SK-N-SH treated with all-trans-retinoic acid at 6 μM for 48 hours (cell line): Measurements from ENCODE around the gene TSPO.

Experiments used
- ATAC-seq: fragments of 200-7000 bp; cut with Tn5 transposase; 3 replicates; pipeline ENCODE4 v1.9.1; 2020; ENCODE audit warnings: mild to moderate bottlenecking, moderate library complexity
- ARNTL ChIP-seq: fragments of 450-650 bp; formaldehyde crosslinking; IDR thresholded peaks from 2 replicates; pipeline ENCODE4 v1.5.0; 2020; ENCODE audit warnings: low read depth, mild to moderate bottlenecking, moderate library complexity, borderline replicate concordance
- BACH2 ChIP-seq: fragments of 250-450 bp; sonication (Bioruptor Pico); IDR thresholded peaks from 2 replicates; pipeline ENCODE4 v1.9.0; 2021; ENCODE audit warnings: mild to moderate bottlenecking, borderline replicate concordance
- CSDC2 ChIP-seq: fragments of 250-450 bp; sonication (Bioruptor Pico); IDR thresholded peaks from 2 replicates; pipeline ENCODE4 v1.5.0; 2020; ENCODE audit warnings: mild to moderate bottlenecking, moderate library complexity
- ESRRG ChIP-seq: fragments of 250-450 bp; sonication (Bioruptor Pico); IDR thresholded peaks from 2 replicates; pipeline ENCODE4 v1.6.1; 2021; ENCODE audit warnings: mild to moderate bottlenecking
- GLIS3 ChIP-seq: fragments of 250-450 bp; sonication (Bioruptor Pico); IDR thresholded peaks from 2 replicates; pipeline ENCODE4 v1.5.0; 2020; ENCODE audit warnings: mild to moderate bottlenecking, moderate library complexity
- ISL1 ChIP-seq: fragments of 250-450 bp; sonication (Bioruptor Pico); IDR thresholded peaks from 2 replicates; pipeline ENCODE4 v2.1.2; 2022; ENCODE audit warnings: mild to moderate bottlenecking, moderate library complexity
- OSR1 ChIP-seq: fragments of 250-450 bp; sonication (Bioruptor Pico); IDR thresholded peaks from 2 replicates; pipeline ENCODE4 v1.8.0; 2022; ENCODE audit warnings: moderate library complexity, mild to moderate bottlenecking, inconsistent platforms
- PPARA ChIP-seq: fragments of 250-450 bp; sonication (Bioruptor Pico); IDR thresholded peaks from 2 replicates; pipeline ENCODE4 v1.5.0; 2020; ENCODE audit warnings: mild to moderate bottlenecking, borderline replicate concordance
- RARB ChIP-seq: fragments of 250-450 bp; sonication (Bioruptor Pico); IDR thresholded peaks from 2 replicates; pipeline ENCODE4 v1.8.0; 2021; ENCODE audit warnings: mild to moderate bottlenecking, moderate library complexity
- SNAI2 ChIP-seq: fragments of 250-450 bp; sonication (Bioruptor Pico); IDR thresholded peaks from 2 replicates; pipeline ENCODE4 v1.5.0; 2020; ENCODE audit warnings: mild to moderate bottlenecking, moderate library complexity
- TCF4 ChIP-seq: fragments of 250-450 bp; sonication (Bioruptor Pico); IDR thresholded peaks from 2 replicates; pipeline ENCODE4 v1.8.0; 2021; ENCODE audit warnings: mild to moderate bottlenecking, moderate library complexity, borderline replicate concordance
- ZC3H10 ChIP-seq: fragments of 250-450 bp; sonication (Bioruptor Pico); IDR thresholded peaks from 2 replicates; pipeline ENCODE4 v1.5.1; 2021; ENCODE audit warnings: mild to moderate bottlenecking, moderate library complexity
- ZFP3 ChIP-seq: fragments of 250-450 bp; sonication (Bioruptor Pico); IDR thresholded peaks from 2 replicates; pipeline ENCODE4 v1.5.0; 2020; ENCODE audit warnings: mild to moderate bottlenecking, moderate library complexity
- ZFP30 ChIP-seq: fragments of 450-650 bp; formaldehyde crosslinking; IDR thresholded peaks from 2 replicates; pipeline ENCODE4 v1.5.0; 2022; ENCODE audit warnings: mild to moderate bottlenecking, moderate library complexity
- ZNF565 ChIP-seq: fragments of 450-650 bp; formaldehyde crosslinking; conservative IDR thresholded peaks from 2 replicates; pipeline ENCODE4 v1.5.0; 2020; ENCODE audit warnings: low read depth, mild to moderate bottlenecking, moderate library complexity
- ZNF8 ChIP-seq: fragments of 450-650 bp; formaldehyde crosslinking; IDR thresholded peaks from 2 replicates; pipeline ENCODE4 v1.5.0; 2020; ENCODE audit warnings: mild to moderate bottlenecking, moderate library complexity
- TF ChIP-seq, protein P1 (sequence below): fragments of 250-450 bp; sonication (Bioruptor Pico); IDR thresholded peaks from 2 replicates; pipeline ENCODE4 v1.8.0; 2020; ENCODE audit warnings: mild to moderate bottlenecking, moderate library complexity, borderline replicate concordance
- TF ChIP-seq, protein P2 (sequence below): fragments of 250-450 bp; sonication (Bioruptor Pico); IDR thresholded peaks from 2 replicates; pipeline ENCODE4 v1.5.1; 2021; ENCODE audit warnings: mild to moderate bottlenecking, moderate library complexity
- TF ChIP-seq, protein P3 (sequence below): fragments of 250-450 bp; sonication (Bioruptor Pico); IDR thresholded peaks from 2 replicates; pipeline ENCODE4 v1.8.0; 2021; ENCODE audit warnings: low read depth, mild to moderate bottlenecking, moderate library complexity, borderline replicate concordance
- TF ChIP-seq, protein P4 (sequence below): fragments of 250-450 bp; sonication (Bioruptor Pico); IDR thresholded peaks from 2 replicates; pipeline ENCODE4 v1.5.1; 2020; ENCODE audit warnings: low read depth, mild to moderate bottlenecking, moderate library complexity

Gene TSPO

DNA sequence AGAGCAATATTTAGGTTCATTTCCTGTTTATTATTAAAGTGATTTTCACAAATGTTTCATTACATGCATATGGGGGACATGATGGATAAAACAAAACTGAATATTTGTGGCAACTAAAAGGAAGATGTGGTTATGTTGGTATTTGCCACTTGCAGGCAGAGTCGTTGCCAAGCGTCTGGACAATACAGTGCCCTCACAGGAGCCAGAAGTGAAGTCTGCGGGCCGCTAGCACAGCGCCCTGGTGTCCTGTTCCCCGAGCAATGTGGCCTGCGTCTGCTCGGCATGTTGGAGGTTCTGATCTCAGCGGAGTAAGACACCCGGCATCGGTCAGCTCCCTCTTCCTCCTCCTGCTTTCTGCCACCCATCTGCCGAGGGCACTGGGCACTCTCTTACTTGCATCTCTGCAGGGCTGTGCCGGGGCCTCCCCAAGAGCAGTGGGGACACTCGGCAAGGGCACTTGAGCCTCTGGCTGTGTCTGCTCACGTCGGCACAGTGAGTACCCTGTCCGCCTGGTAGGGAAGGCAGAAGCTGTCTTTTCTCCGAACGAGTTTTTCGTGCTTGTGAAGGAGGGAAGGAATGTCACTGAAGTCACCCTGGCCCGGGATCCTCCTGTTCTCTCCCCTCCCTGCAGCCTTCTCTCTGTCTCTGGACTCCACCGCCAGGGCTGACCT is 46.0 kb downstream of the TSPO start:
- no peak for TF ChIP-seq ZFP30 (CRISPR knock-in tag)
- TF ChIP-seq ZC3H10 (CRISPR knock-in tag) = no peak
- TF ChIP-seq GLIS3 (CRISPR knock-in tag) = no peak
- no peak for TF ChIP-seq ZNF565
- TF ChIP-seq, protein P1, sequence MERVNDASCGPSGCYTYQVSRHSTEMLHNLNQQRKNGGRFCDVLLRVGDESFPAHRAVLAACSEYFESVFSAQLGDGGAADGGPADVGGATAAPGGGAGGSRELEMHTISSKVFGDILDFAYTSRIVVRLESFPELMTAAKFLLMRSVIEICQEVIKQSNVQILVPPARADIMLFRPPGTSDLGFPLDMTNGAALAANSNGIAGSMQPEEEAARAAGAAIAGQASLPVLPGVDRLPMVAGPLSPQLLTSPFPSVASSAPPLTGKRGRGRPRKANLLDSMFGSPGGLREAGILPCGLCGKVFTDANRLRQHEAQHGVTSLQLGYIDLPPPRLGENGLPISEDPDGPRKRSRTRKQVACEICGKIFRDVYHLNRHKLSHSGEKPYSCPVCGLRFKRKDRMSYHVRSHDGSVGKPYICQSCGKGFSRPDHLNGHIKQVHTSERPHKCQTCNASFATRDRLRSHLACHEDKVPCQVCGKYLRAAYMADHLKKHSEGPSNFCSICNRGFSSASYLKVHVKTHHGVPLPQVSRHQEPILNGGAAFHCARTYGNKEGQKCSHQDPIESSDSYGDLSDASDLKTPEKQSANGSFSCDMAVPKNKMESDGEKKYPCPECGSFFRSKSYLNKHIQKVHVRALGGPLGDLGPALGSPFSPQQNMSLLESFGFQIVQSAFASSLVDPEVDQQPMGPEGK (CRISPR knock-in tag) = no peak
- TF ChIP-seq ZFP3 = no peak
- TF ChIP-seq OSR1 (CRISPR knock-in tag) = no peak
- TF ChIP-seq CSDC2 (CRISPR knock-in tag) = no peak
- TF ChIP-seq, protein P2, sequence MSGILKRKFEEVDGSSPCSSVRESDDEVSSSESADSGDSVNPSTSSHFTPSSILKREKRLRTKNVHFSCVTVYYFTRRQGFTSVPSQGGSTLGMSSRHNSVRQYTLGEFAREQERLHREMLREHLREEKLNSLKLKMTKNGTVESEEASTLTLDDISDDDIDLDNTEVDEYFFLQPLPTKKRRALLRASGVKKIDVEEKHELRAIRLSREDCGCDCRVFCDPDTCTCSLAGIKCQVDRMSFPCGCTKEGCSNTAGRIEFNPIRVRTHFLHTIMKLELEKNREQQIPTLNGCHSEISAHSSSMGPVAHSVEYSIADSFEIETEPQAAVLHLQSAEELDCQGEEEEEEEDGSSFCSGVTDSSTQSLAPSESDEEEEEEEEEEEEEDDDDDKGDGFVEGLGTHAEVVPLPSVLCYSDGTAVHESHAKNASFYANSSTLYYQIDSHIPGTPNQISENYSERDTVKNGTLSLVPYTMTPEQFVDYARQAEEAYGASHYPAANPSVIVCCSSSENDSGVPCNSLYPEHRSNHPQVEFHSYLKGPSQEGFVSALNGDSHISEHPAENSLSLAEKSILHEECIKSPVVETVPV (CRISPR knock-in tag) = no peak
- TF ChIP-seq PPARA = no peak
- no peak for TF ChIP-seq BACH2 (CRISPR knock-in tag)
- no peak for TF ChIP-seq TCF4 (CRISPR knock-in tag)
- TF ChIP-seq RARB = no peak
- TF ChIP-seq SNAI2 (CRISPR knock-in tag) = no peak
- TF ChIP-seq ZNF8 = no peak
- peak; percentile 56; the same call in 1 of the 3 replicates for ATAC-seq

DNA sequence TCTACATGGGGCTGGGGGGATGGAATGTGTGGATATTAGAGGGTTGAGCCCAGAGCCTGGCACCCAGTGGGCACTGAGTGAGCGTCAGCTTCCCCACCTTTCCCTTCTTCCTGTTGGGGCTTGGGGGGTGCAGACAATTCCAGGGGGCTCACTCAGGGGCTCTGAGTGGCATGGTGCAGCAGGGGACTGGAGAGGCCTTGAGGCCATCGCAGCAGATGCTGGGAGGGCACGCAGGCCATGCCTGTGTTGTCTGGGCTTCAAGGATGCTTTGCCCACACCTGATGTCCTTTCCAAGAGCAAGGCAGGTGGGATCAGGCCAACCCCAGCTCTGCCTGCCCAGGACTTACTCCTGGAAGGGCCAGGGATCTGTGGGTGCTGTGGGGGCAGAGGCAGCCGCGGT is 46.8 kb downstream of the TSPO start:
- ATAC-seq = no peak
- no peak for TF ChIP-seq ISL1 (CRISPR knock-in tag)
- TF ChIP-seq CSDC2 (CRISPR knock-in tag) = no peak
- no peak for TF ChIP-seq ZNF8
- TF ChIP-seq, protein P3, sequence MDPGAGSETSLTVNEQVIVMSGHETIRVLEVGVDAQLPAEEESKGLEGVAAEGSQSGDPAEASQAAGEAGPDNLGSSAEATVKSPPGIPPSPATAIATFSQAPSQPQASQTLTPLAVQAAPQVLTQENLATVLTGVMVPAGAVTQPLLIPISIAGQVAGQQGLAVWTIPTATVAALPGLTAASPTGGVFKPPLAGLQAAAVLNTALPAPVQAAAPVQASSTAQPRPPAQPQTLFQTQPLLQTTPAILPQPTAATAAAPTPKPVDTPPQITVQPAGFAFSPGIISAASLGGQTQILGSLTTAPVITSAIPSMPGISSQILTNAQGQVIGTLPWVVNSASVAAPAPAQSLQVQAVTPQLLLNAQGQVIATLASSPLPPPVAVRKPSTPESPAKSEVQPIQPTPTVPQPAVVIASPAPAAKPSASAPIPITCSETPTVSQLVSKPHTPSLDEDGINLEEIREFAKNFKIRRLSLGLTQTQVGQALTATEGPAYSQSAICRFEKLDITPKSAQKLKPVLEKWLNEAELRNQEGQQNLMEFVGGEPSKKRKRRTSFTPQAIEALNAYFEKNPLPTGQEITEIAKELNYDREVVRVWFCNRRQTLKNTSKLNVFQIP = no peak
- TF ChIP-seq TCF4 (CRISPR knock-in tag) = no peak
- no peak for TF ChIP-seq ARNTL (CRISPR knock-in tag)
- TF ChIP-seq ZFP3 = no peak
- no peak for TF ChIP-seq ESRRG (CRISPR knock-in tag)
- TF ChIP-seq, protein P4, sequence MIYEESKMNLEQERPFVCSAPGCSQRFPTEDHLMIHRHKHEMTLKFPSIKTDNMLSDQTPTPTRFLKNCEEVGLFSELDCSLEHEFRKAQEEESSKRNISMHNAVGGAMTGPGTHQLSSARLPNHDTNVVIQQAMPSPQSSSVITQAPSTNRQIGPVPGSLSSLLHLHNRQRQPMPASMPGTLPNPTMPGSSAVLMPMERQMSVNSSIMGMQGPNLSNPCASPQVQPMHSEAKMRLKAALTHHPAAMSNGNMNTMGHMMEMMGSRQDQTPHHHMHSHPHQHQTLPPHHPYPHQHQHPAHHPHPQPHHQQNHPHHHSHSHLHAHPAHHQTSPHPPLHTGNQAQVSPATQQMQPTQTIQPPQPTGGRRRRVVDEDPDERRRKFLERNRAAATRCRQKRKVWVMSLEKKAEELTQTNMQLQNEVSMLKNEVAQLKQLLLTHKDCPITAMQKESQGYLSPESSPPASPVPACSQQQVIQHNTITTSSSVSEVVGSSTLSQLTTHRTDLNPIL = no peak
- no peak for TF ChIP-seq SNAI2 (CRISPR knock-in tag)

DNA sequence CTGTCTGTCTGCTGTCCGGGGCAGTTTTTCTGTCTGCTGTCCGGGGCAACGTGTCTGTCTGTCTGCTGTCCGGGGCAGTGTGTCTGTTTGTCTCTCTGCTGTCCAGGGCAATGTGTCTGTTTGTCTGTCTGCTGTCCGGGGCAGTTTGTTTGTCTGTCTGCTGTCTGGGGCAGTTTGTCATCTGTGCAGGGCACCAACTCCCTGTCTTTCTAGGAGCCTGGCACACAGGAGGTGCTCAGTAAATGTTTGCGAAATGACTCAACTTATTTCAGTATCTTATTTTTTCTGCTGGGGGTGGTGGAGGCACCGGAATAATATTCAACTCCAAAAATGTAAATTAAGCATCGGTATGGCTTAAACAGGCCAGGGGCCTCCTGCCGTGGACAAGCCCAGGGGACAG is 47.6 kb downstream of the TSPO start:
- TF ChIP-seq ARNTL (CRISPR knock-in tag) (no peak), OSR1 (CRISPR knock-in tag) (no peak), PPARA (no peak), TCF4 (CRISPR knock-in tag) (no peak), BACH2 (CRISPR knock-in tag) (no peak), ZC3H10 (CRISPR knock-in tag) (no peak)
- TF ChIP-seq, protein P1 (CRISPR knock-in tag) = no peak
- TF ChIP-seq, protein P4 = no peak
- TF ChIP-seq, protein P3 = no peak
- TF ChIP-seq, protein P2 (CRISPR knock-in tag) = no peak
- no peak for ATAC-seq
